HG03175 (cell line): Measurements from ENCODE around the gene TENM4.

Experiments
- ATAC-seq: cut with Tn5 transposase; IDR thresholded peaks from one replicate; pipeline ENCODE4 v1.9.1; 2021; ENCODE audit warnings: mild to moderate bottlenecking, moderate library complexity; ENCODE audit not compliant: unreplicated experiment

TENM4 gene

GRCh38 chr11:79069504-79069903 is 371.3 kb downstream of the TENM4 start:
- no peak for ATAC-seq

GRCh38 chr11:79068356-79068755 is 372.5 kb downstream of the TENM4 start:
- no peak for ATAC-seq

DNA sequence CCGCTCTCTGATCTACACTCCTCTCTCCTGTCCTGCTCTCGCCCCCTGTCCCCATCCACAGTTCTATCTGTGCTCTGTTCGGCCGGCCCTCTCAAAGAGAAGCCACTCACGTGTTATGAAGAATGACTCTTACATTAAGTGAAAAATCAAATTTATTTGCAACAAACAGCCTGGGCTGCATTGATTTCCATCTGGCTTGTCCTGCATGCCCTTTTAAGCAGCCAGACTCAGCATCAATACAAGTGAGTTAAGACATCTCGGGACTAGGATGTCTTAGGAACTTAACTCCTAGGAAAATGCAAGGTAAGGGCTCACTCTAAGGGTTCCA is 373.5 kb downstream of the TENM4 start:
- no peak for ATAC-seq

DNA sequence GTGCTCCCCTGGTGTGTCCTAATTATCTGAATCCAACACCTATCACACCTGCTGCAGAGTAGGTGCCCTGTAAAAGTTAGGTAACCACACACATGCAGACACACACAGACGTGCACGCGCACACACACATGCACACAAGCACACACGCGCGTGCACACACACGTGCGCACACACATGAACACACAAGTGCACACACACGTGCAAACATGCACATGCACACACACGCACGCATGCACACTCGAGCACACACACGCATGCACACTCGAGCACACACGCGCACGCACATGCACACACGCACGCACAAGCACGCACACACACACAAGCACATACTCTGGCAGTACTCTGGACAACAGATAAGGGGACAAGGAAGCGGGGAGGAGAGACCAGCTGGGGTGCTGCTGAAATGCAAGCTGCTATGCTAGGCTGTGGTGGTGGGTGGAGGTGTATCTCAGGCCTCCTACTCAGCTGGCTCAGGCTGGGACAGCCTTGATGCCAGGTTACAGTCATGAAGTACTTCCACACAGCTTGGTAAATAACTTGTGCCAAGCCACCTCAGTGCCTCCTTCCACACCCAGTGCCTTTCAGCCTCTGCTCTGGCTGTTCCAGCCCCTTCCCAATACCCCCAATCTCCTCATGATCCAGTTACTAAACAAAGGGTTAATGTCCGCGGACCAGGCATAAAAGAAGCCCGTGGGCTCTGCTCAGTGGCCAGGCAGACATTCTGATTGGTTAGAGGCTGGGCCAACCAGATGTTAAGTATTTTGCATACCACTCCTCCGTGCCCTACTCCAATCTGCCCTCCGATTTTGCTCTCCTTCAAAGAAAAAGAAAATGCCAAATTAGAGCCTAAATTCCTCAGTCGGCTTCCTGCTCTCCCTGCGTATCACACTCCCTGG is 374.1 kb downstream of the TENM4 start:
- ATAC-seq = no peak

DNA sequence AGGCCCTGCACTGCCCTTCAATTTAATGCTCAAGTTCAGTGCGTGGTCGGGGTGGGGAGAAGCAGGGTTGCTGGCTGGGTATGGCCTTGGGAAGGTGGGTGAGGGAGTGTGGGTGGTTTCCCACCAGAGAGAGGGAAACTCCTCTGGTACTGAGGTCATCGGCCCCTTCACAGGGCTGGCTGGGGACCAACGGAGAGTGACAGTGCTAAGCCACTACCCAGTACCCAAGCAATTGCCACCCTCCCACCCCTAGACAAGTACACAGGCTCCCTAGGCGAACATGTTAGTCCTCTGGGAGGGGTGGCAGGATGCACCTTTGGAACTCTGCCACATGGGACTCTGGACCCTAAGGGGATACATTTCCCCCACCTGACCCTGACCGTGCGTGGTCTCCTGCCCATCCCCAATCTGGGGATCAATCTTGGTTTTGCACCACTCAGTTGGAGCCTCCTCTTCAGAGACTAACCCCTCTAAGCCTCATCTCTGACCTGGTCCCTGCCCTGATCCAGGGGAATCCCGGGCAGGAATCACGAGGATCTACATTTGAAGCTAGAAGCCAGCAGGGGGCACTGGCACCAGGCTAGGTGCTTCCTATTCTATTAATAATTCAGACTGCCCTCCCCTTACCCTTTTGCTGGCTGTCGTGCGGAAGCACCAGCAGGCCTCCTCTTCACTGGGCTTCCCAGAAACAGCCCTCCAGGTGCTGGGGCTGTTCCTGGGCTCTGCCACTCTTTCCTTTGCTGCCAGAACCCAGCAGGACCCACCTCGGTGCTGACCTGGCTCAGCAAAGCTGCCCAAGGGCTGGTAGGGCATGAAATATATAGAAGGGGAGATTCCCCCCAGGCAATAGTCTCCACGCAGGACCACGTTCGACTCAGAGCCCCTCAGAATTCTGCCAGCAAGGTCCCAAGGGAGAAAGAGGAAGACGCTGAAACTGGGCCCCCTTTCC is 377.7 kb downstream of the TENM4 start:
- ATAC-seq = no peak

- no peak for ATAC-seq
These were observed 380.5 kb downstream of the TENM4 start for GRCh38 chr11:79060081-79060953.

DNA sequence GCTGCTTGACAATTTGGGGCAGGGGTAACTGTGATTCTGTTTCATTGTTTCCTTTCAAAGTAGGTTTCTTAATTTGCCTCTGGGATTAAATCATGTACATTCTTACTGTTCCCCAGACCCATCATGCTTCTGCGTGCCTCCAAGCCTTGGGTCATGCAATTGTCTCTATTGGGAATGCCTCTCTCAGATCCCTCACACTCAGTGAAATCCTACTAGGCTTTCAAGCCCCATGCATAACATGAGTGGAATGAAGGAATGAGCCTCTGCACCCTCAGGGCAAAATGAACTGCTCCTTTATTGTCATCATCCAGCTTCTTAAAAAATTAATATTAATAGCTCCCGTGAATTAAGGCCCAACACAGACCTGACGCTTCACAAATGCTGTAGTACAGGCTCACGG is 381.7 kb downstream of the TENM4 start:
- no peak for ATAC-seq

DNA sequence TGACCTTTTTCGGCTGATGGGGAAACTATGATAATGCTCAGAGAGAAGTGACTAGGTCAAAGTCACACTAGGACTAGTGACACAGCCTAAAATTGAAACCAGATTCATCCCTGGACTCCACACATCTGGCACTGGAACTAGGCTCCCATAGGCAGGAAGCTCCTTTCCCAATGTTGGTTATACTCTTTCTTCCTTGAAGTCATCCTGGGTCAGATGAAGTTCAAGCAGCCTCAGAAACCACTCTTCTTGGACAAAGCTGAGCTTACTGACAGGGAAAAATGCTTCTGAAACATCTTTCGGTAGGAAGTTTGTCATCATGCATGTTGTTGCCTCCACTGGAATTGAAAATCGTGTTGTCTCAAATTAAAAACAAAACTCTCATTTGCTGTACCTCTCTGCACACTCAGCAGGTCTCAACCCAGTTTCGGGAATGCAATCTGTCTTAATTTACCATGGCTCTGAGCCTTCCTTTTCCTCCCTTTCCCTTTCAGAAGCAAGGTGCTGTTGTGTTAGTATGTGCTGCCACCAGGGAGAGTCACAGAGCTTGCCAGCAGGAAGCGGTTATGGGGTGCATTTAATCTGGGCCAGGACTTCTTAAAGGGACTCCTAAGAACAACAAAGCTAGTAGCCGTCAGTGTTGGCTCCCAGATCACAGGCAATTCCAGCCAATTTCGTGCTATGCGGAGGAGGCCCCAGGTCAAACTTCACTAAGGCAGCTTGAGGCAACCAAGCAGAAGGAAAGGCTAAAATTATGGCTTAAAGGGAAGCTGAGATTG is 384.8 kb downstream of the TENM4 start:
- no peak for ATAC-seq

- ATAC-seq = no peak
These were observed 386.2 kb downstream of the TENM4 start for GRCh38 chr11:79054636-79055035.

DNA sequence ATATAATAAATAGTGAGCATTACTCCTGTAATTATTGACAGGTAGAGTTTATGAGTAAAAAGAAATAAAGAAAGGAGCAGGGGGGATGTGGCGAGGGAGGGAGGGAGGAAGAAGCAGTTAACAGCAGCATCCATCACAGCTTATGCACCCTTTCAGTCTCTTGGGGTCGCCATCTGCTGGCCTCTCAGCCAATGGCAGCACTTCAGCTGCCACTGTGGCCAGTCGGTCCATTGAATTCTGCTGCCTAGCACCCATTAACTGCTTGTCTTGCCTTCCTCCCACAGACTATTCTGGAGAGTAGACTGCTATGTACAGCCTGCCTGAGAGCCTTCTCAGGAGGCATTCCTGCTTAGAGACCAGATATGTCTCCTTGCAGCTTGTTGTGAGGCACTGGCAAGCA is 388.3 kb downstream of the TENM4 start:
- ATAC-seq = no peak

GRCh38 chr11:79050786-79051185 is 390.0 kb downstream of the TENM4 start:
- ATAC-seq = no peak

GRCh38 chr11:79049741-79050179 is 391.1 kb downstream of the TENM4 start:
- ATAC-seq = no peak

GRCh38 chr11:79047980-79048379 is 392.9 kb downstream of the TENM4 start:
- no peak for ATAC-seq

DNA sequence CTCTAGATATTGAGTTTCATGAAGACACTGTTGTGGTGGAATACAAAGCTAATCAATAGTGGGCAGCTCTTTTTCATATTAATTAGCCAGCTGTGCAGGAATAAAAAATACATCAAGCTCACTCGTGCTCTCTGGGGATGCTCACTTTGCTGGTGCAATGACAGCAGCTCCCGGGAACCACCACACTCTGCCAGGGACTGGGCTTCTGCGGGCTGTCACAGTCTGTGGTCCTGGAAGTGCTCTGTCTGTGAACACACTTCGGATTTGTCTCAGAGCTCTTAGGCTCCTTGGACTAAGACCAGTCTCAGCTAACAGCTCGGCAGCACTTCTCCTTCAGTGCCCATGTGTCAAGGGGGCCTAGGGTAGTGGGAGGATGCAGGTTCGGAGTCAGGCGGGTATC is 393.5 kb downstream of the TENM4 start:
- no peak for ATAC-seq

DNA sequence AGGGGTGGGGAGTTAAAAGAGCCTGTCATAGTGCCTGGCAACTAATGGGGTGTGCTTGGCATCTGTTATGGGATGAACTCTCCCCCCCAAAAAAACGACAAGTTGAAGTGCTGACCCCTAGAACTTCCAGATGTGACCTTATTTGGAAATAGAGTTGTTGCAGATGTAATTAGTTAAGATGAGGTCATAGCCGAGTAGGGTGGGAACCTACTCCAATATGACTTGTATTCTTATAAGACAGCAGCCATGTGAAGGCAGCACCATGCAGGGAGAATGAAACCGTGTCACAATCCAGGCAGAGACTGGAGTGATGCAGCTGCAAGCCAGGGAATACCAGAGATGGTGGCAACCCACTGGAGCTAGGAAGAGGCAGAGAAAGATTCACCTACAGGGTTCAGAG is 394.5 kb downstream of the TENM4 start:
- ATAC-seq = no peak

GRCh38 chr11:79045800-79046304 is 395.0 kb downstream of the TENM4 start:
- no peak for ATAC-seq

GRCh38 chr11:79045018-79045799 is 395.6 kb downstream of the TENM4 start:
- no peak for ATAC-seq

- ATAC-seq = no peak
These were observed 396.6 kb downstream of the TENM4 start for GRCh38 chr11:79044201-79044600.

DNA sequence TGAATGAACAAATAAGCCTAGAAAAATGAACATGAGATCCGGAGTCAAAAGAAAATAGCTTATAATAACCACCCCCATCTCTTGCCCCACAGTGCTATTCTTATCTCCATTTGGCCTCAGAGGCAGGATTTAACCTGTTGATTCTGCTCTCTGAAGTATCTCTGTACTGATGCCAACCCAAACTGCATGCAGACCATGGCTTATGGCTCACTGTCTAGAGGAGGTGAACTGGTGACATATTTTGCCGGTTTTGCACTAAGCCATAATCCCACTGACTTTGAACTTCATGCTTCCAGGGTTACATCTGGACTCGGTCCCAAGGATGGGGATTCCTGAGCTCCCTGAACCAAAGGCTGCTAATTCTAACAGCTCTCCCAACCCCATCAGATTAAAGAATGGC is 397.1 kb downstream of the TENM4 start:
- ATAC-seq = no peak
